Endothelial cell of umbilical vein (primary cell): Measurements from ENCODE around the gene CACNB4. TPM values are rescaled to one million over a fixed set of nuclear protein-coding genes. Genes with fewer than 3 reads are reported as not detected.

Experiments
- BruUV-seq: library from RNA; stranded (reverse); fragments of 400-500 nt; replicated peaks from 2 replicates; lab custom pipeline; 2021; lab: Mats Ljungman, UMichigan
- CTCF ChIA-PET: fragments of 300-600, 350-600 bp; sonication (Branson Sonifier 250); formaldehyde crosslinking; loops from one replicate; lab custom pipeline; 2021; ENCODE audit warnings: antibody characterized with exemption, inconsistent platforms; lab: Charles Lee
- POLR2A ChIA-PET: fragments of 300-600, 350-600 bp; sonication (Branson Sonifier 250); formaldehyde crosslinking; loops from one replicate; lab custom pipeline; 2021; ENCODE audit warnings: antibody characterized with exemption, inconsistent platforms; lab: Charles Lee
- DNase-seq: peaks from one replicate; pipeline ENCODE4 v3.0.0-alpha.2; 2011; ENCODE audit warnings: low read depth, low spot score
- FAIRE-seq: peaks from 2 replicates; lab custom pipeline; 2011; peaks lifted over from hg19 to GRCh38; lab: Jason Lieb, UNC
- H2AFZ ChIP-seq: 2 replicates; pipeline ENCODE4 v1.6.0; 2012; ENCODE audit warnings: low read depth, low read length, control low read depth, inconsistent platforms
- H3K27ac ChIP-seq: 2 replicates; pipeline ENCODE4 v1.5.1; 2011; ENCODE audit warnings: low read depth, mild to moderate bottlenecking, control low read depth, low read length, moderate library complexity; ENCODE audit not compliant: insufficient read depth
- H3K27me3 ChIP-seq, 2 experiments: 2 replicates each; pipeline versions ENCODE4 v1.6.0 to v1.6.1; 2011; ENCODE audit warnings: low read length in 2 of 2, mixed read lengths in 1 of 2; ENCODE audit not compliant: control insufficient read depth in 2 of 2, insufficient read depth in 2 of 2
- H3K36me3 ChIP-seq, 2 experiments: 2 replicates in 1 of 2; 3 replicates in 1 of 2; pipeline ENCODE4 v1.5.1; 2011; ENCODE audit warnings: low read length in 2 of 2, mild to moderate bottlenecking in 1 of 2, moderate library complexity in 1 of 2; ENCODE audit not compliant: control insufficient read depth in 2 of 2, insufficient read depth in 2 of 2; ENCODE audit errors: extremely low read depth in 1 of 2
- H3K4me1 ChIP-seq: 3 replicates; pipeline ENCODE4 v1.5.1; 2011; ENCODE audit warnings: mild to moderate bottlenecking, low read length; ENCODE audit not compliant: control insufficient read depth, insufficient read depth; ENCODE audit errors: extremely low read depth
- H3K4me2 ChIP-seq: 2 replicates; pipeline ENCODE4 v1.6.1; 2011; ENCODE audit warnings: low read length, control low read depth, mixed read lengths; ENCODE audit not compliant: insufficient read depth
- H3K4me3 ChIP-seq, 3 experiments: fragments of 200-600 bp in 1 of 3; sonication (generic), shearing (Covaris generic) in 1 of 3; replicated peaks in 1 of 3; 2 replicates each; pipeline ENCODE4 v1.5.1; 2011 to 2016; ENCODE audit warnings: control low read depth in 3 of 3, low read length in 3 of 3, mild to moderate bottlenecking in 2 of 3, inconsistent platforms in 1 of 3, low read depth in 1 of 3, moderate library complexity in 1 of 3; ENCODE audit not compliant: insufficient read depth in 1 of 3
- H3K79me2 ChIP-seq: 2 replicates; pipeline ENCODE4 v1.6.0; 2012; ENCODE audit warnings: low read length, inconsistent platforms; ENCODE audit not compliant: control insufficient read depth, insufficient read depth
- H3K9ac ChIP-seq: replicated peaks from 2 replicates; pipeline ENCODE3; 2011; ENCODE audit warnings: low read length, control low read depth; ENCODE audit not compliant: insufficient read depth; ENCODE audit errors: extremely low read depth
- H3K9me1 ChIP-seq: replicated peaks from 3 replicates; pipeline ENCODE4 v1.6.0; 2011; ENCODE audit warnings: mild to moderate bottlenecking, low read length; ENCODE audit not compliant: control insufficient read depth, insufficient read depth; ENCODE audit errors: extremely low read depth
- H3K9me3 ChIP-seq: replicated peaks from 2 replicates; pipeline ENCODE4 v1.5.1; 2012; ENCODE audit warnings: low read length, inconsistent platforms; ENCODE audit not compliant: control insufficient read depth, insufficient read depth
- H4K20me1 ChIP-seq: replicated peaks from 2 replicates; pipeline ENCODE3; 2011; ENCODE audit warnings: mild to moderate bottlenecking, low read length; ENCODE audit not compliant: control insufficient read depth, insufficient read depth; ENCODE audit errors: extremely low read depth
- CTCF ChIP-seq, 2 donors: IDR thresholded peaks; 1 replicate in 1 of 2; 2 replicates in 1 of 2; pipeline ENCODE4 v1.5.1; 2011; ENCODE audit warnings: low read length in 2 of 2, mild to moderate bottlenecking in 2 of 2, moderate library complexity in 2 of 2, control low read depth in 1 of 2, inconsistent platforms in 1 of 2, low read depth in 1 of 2; ENCODE audit not compliant: insufficient read depth in 1 of 2; ENCODE audit errors: extremely low read depth in 1 of 2
- EZH2 ChIP-seq: IDR thresholded peaks from 2 replicates; pipeline ENCODE4 v1.6.1; 2012; ENCODE audit warnings: borderline replicate concordance, low read depth, mild to moderate bottlenecking, moderate library complexity, low read length, inconsistent platforms; ENCODE audit not compliant: severe bottlenecking
- FOS ChIP-seq: IDR thresholded peaks from 2 replicates; pipeline ENCODE4 v1.6.1; 2011; ENCODE audit warnings: mild to moderate bottlenecking, low read length, moderate library complexity, borderline replicate concordance; ENCODE audit not compliant: insufficient read depth
- GATA2 ChIP-seq: IDR thresholded peaks from 2 replicates; pipeline ENCODE4 v1.7.0; 2011; ENCODE audit warnings: low read depth, mild to moderate bottlenecking, moderate library complexity, mixed read lengths, low read length; ENCODE audit not compliant: insufficient read length, insufficient read depth
- JUN ChIP-seq: IDR thresholded peaks from 2 replicates; pipeline ENCODE4 v1.6.1; 2011; ENCODE audit warnings: borderline replicate concordance, low read depth; ENCODE audit not compliant: insufficient read length, insufficient read depth
- MAX ChIP-seq: IDR thresholded peaks from 2 replicates; pipeline ENCODE4 v1.6.1; 2011; ENCODE audit not compliant: insufficient read depth, insufficient read length
- MYC ChIP-seq: IDR thresholded peaks from one replicate; pipeline ENCODE4 v1.6.1; 2011; ENCODE audit warnings: mild to moderate bottlenecking, low read depth, low read length
- POLR2A ChIP-seq: IDR thresholded peaks from 2 replicates; pipeline ENCODE4 v1.6.1; 2012; ENCODE audit warnings: low read depth, mild to moderate bottlenecking, control low read depth, low read length
- POLR2AphosphoS5 ChIP-seq: IDR thresholded peaks from 2 replicates; pipeline ENCODE4 v1.6.1; 2012; ENCODE audit warnings: low read depth, mild to moderate bottlenecking, control low read depth, low read length, moderate library complexity; ENCODE audit not compliant: insufficient read depth
- dilution Hi-C: fragments of 300-500 bp; cut with MboI; formaldehyde crosslinking; loops from one replicate; pipeline ENCODE4 v1.15.0; 2019; ENCODE audit warnings: low sequenced_read_pairs; ENCODE audit not compliant: extremely low pct_ligation_motif_present
- intact Hi-C: fragments of 100-400 bp; cut with micrococcal nuclease; formaldehyde crosslinking; loops from one replicate; pipeline ENCODE4 v1.10.0; 2022
- polyA plus RNA-seq, 4 experiments: library from polyadenylated mRNA; depleted of rRNA in 3 of 4; stranded (reverse) in 3 of 4; unstranded in 1 of 4; fragments of >200 nt; gene quantifications; 2 replicates each; pipeline versions ENCODE4 v1.2.1 to v1.2.3, GENCODE V29; 2011 to 2012; ENCODE audit warnings: missing spikeins in 1 of 4
- total RNA-seq: library from RNA; stranded (reverse); gene quantifications from 2 replicates; pipeline ENCODE4 v1.2.3, GENCODE V29; 2021

Gene CACNB4
- total and polyA plus RNA-seq, 2 donors (not counting 3 experiments of a cell fraction or from before 2014, with no cell fraction given): 0.23 to 0.58 TPM

GRCh38 chr2:151793123-151793522 lies 305.7 kb downstream of the CACNB4 start:
- Histone ChIP-seq H3K36me3 (no peaks in the 10 kb centered on the region), H3K27ac (no peak overlapping the region), H3K27me3 (no peaks in the 10 kb centered on the region), H3K79me2 (no peaks in the 10 kb centered on the region), H3K9me3 (no peaks in the 10 kb centered on the region), H3K4me1 (no peaks in the 10 kb centered on the region), H2AFZ (no peak overlapping the region), H3K4me2 (no peak overlapping the region), H3K9ac (no peak overlapping the region), H3K4me3 (no peak overlapping the region), H4K20me1 (no peaks in the 10 kb centered on the region), H3K9me1 (no peaks in the 10 kb centered on the region)
- POLR2A ChIA-PET: no interaction called here
- no TSS peak for BruUV-seq
- dilution Hi-C loops: no loop called here
- DNase-seq (no peak), FAIRE-seq (no peak)
- intact Hi-C loops: no loop called here
- TF ChIP-seq MYC (no peak), GATA2 (no peak)
- CTCF ChIA-PET: no interaction called here

- H3K4me2 ChIP-seq: no peak overlapping the region
- no peak for DNase-seq
- intact Hi-C loops: no loop called here
- no peaks in the 10 kb centered on the region for H3K9me3 ChIP-seq
- dilution Hi-C loops: no loop called here
- no peaks in the 10 kb centered on the region for H4K20me1 ChIP-seq
- H3K9ac ChIP-seq: no peak overlapping the region
- H2AFZ ChIP-seq: no peak overlapping the region
- POLR2A ChIA-PET: no interaction called here
- H3K36me3 ChIP-seq: no peaks in the 10 kb centered on the region
- H3K9me1 ChIP-seq: no peaks in the 10 kb centered on the region
- H3K27me3 ChIP-seq: no peaks in the 10 kb centered on the region
- no peak for TF ChIP-seq GATA2
- no peak for TF ChIP-seq POLR2A
- no peak for TF ChIP-seq JUN
- TF ChIP-seq EZH2: no peak
- TF ChIP-seq MAX: no peak
- no peak for TF ChIP-seq MYC
- no peak for TF ChIP-seq POLR2AphosphoS5
- TF ChIP-seq CTCF (IDR thresholded peaks at IDR 0.05; ENCODE audit: extremely low read depth in 1 of 2, insufficient read depth in 1 of 2, low read depth in 1 of 2, low read length in 2 of 2): no peak
- TF ChIP-seq FOS: no peak
- no peak overlapping the region for H3K4me3 ChIP-seq
- no peaks in the 10 kb centered on the region for H3K4me1 ChIP-seq
- no peaks in the 10 kb centered on the region for H3K79me2 ChIP-seq
- FAIRE-seq: no peak
- no peak overlapping the region for H3K27ac ChIP-seq
- BruUV-seq: no TSS peak
- CTCF ChIA-PET: no interaction called here
These were observed 306.3 kb downstream of the CACNB4 start for GRCh38 chr2:151792589-151792988.
